Measurements from ENCODE around the gene SLF2.

SLF2 gene

DNA sequence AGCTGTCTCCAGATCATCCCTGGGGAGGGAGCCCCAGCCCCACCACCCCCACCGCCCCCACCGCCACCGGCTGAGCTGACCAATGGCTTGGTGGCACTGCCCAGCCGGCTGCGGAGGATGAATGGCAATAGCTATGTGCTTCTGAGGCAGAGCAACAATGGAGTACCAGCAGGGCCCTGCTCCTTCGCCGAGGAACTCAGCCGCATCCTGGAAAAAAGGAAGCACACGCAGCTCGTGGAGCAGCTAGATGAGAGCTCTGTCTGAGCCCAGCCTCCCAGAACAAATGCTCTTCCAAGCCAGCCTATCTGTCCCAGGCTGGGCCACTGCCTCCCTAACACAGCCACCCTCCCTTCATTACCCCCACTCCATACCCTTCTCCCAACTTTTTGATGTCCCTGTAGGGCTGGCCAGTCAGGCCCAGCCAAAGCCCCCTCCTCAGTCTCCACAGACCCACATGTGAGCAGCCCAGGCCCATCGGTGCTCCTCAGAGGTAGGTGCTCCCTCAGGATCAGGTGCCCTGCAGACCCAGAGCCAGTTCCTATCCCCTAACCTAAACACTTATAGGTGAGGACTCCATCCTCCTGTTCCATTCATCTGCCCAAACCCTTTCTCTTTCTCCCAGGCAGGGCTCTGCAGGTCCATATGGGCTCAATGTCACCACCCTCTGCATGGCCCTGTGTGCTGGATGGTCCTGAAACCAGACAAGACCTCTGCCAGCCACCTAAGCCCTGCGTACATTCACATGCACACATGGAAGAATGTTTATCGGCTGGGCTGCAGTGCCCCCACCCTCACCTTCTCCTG lies 71.3 kb downstream of the SLF2 start:
- DNase-seq: no peak

DNA sequence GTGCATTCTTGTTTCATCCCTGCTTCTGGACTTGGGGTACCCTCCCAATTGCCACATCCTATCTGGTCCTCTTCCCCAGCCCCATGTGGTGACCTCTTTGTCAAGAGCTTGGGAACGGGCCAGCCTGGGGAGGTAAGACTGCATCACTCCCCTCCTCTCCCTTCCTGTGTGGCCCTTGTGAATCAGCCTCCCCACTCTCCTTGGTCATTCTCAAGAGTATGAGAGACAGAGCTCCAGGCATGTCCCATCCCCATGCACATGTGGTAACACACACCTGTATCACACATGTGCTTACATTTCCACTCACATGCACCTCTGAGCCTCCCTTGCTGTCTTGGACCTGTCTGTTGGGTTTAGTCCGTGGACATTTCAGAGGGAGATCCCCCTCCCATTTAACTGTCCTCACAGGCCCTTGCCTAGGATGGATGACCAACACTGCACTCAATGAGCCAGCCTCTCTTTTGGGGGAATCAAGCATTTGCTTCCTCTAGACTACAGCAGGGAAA lies 72.0 kb downstream of the SLF2 start:
- no peak for DNase-seq

DNA sequence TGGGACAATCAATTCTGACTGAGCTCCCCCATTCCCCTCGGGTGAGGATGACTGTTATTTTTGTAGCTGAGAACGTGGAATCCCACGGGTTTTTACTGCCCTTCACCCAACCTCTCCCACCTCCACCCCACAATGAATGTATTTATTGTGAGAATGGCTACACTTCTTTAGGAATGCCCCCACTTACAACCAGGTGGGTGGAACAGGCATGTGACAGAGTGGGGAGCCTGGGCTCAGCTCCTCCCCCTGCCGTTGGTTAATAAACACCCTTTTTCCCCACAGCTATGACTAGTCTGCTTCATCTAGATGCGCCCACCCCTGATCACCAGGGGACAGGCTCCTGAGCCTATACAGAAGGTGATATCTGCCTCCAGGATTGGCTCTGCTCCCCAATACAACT lies 72.6 kb downstream of the SLF2 start:
- no peak for DNase-seq

DNA sequence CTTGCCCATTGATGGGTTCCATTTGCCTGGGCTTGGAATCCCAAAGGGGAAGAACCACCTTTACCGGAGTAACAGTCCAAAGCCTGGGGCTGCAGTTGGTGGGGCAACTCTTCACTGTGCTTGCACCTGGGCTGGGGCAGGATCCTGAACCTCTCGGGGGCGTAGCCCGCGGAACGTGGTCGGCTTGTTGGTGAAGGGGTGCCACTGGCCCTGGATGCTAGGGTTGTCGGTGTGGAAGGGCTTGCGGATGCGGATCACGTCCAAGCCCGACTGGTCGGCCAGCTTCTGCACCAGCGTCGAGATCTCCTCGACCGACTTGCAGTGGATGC lies 73.8 kb downstream of the SLF2 start:
- DNase-seq: no peak

DNA sequence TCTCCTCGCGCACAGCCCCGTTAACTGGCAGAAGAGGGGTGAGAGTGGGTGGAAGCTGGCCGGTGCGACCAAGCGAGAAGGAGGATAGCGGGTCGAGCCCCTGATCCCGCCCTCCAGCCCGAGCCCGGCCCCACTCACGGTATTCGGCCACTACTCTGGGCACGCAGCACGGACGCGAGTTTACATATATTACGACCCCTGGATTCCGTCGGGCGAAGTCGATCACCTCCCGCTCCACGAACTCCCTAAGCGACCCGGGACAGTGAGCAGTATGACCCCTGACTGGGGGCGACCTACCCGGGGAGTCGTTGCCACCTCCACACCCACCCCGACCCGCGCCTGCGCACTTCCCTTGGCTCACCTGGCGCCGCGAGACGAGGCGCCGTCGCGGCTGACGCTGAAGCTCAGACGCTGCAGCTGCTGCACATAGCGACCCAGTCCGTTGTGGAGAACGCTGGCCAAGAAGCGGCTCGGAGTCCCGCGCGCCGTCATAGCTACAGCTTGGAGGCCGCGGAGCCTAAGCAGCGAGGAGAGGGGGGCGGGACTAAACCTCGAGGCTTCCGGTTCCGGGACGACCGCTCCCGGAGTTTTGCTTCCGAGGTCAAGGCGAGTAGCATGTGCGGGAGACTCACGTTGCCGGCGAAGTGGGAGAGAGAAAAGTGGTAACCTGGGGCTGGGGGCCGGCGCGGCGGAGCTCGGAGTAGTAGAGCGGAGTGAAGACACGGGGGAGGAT lies 74.4 kb downstream of the SLF2 start, which contains the start of the genes MRPL43 and TWNK:
MRPL43 (minus strand) TSS at position 546 of the 733 bp plus-strand sequence; CDS start at position 492, 54 bp downstream.
TWNK (plus strand) TSS at position 592 of the 733 bp plus-strand sequence. CDS start 668 bp downstream, outside the sequence.
- no peak for DNase-seq

DNA sequence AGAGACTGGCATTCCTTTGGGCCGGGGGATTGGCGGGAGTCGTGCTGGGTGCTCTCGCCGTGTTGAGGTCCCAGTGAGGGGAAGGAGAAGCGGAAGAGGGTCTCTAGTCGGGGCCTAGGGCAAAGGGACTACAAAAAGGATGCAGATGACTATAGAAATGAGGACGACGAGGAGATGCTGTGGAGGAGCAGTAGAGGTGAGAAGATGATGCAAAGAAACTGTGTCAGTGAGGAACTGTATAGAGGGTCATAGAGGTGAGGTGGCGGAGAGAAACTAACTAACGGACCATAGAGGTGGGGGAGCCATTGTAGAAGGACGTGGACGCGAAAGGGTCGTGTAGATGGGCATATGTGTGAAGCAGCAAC lies 74.9 kb downstream of the SLF2 start:
- DNase-seq: no peak

DNA sequence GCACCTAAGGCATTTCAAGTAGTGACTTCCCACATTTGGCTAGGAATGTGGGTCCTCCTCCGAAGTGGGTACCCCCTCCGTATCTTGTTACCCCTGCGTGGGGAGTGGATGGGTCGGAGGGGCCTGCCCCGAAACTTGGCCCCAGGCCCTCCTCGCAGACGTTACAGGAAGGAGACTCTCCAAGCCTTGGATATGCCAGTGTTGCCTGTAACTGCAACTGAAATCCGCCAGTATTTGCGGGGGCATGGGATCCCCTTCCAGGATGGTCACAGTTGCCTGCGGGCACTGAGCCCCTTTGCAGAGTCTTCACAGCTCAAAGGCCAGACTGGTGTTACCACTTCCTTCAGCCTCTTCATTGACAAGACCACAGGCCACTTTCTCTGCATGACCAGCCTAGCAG lies 75.4 kb downstream of the SLF2 start:
- DNase-seq: no peak

DNA sequence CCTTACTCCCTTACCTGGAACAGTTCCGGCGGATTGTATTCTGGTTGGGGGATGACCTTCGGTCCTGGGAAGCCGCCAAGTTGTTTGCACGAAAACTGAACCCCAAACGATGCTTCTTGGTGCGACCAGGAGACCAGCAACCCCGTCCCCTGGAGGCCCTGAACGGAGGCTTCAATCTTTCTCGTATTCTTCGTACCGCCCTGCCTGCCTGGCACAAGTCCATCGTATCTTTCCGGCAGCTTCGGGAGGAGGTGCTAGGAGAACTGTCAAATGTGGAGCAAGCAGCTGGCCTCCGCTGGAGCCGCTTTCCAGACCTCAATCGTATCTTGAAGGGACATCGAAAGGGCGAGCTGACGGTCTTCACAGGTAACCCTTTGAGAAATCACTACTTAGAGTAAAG lies 76.3 kb downstream of the SLF2 start:
- no peak for DNase-seq

DNA sequence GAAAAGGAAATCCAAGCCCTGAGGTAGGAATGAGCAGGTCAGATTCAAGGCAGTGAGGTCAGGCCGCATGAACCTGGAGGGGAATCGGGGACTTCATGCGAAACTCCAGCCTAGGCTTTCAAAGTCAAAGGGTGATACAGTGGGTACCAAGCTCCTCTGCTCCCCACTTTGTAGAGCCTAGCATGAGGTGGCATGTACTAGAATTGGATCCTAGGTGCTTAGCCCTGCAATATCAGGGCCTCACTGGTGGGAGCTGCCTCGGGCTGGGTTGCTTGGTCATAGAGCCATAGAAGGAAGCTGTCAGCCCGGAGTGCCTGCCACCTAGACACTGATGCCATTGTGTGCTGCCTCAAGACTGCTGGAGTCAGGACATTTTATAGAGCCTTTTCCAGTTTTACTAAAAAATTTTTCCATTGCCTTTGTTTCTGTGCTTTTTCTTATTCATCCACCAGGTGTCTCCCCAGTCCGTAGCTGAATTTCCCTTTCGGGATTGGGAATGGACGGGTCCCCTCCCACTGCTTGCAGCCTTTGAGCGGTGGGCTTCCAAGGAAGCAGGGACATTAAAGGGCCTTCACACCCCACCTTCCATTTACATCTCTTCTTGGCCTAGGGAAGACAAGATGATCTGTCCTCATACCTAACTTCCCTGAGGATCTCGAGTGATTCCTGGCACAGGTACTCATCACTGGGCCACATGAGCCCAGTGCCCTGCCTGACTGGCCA lies 81.4 kb downstream of the SLF2 start:
- no peak for DNase-seq

DNA sequence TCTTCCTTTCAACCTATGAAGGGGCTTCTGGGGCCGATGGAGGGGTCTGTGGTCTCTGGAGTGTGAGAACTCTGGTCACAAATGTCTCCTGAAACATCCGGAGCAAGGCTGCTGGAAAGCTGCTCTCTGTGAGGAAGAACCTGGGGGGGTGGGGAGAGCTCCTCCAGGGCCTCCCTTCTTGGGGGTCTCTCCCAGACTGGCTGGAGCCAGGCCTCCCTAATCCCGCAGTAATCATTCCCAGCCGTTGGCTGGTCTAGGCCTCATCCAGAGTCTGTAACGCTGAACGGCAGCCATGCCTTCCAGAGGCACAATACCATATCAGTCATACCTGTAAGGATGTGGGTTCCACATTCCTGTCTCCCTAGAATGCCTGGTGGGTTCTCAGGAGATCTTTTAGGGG lies 82.4 kb downstream of the SLF2 start:
- DNase-seq: no peak

DNA sequence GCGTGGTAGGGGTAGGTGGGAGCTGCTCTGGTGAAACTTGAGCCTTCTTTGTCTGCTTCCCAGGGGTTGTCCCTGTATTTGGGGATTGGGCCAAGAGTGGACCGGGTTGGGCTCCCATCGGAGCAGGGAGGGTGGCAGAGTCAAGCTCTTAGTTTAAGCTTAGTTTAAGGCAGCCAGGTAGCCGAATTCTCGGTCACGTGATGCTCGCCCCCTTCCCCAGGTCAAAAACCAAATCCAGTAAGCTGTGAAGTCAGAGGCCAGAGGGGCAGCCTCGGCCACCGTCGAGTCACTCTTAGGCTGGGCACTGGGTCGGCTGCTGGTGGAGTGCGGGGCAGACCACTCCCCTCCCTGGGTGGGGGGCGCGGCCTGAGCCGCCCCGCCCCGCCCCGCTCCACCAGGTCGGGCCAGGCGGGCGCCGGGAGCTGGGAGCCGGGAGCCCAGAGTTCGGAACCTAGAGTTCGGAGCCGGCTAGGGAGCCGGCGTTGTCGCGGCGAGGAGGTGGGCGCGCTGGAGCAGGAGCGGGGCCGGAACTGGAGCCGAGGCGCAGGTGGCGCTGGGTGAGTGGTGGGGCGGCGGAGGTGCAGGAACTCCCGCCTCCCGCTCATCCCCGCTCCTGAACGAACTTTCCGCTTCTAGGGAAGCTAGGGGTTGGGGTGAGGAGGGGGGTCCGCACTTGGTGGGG lies 84.1 kb downstream of the SLF2 start:
- DNase-seq: no peak

DNA sequence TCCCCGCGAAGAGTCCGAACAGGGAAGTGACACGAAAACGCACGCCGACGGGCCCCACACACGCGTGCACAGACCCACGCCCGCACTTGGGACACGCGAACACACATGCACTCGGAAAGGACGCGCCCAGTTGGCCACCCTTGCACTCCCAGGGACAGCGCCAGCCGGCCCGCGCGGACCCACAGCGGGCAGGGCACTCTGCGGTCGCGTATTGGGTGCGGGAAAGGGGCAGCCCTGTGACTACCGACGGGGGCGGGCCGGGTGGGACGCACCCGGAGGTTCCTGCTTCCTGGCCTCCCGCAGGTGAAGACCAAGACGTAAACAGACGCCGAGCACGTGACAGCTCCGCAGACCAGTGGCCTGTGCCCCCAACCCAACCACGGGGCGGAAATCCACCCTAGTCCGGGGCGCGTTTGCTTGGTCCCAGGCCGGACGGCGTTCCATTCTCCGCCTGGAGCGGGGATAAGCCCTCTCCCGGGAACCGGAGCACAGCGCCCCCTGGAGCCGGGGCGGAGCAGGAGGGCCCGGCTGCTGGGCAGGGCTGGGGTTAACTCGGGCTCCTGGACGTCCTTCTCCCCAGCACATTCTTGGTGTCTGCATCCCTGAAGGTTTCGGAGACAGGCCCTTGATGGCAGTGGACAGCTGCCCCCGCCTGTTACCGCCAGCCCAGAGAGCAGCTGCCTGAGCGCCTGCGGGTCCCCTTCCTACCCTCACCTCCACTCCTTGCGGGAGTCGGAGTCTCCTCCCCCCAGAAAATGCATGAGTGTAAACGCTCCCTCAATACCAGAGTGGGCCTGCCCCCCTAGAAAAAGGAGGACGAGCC lies 84.8 kb downstream of the SLF2 start:
- DNase-seq: no peak

DNA sequence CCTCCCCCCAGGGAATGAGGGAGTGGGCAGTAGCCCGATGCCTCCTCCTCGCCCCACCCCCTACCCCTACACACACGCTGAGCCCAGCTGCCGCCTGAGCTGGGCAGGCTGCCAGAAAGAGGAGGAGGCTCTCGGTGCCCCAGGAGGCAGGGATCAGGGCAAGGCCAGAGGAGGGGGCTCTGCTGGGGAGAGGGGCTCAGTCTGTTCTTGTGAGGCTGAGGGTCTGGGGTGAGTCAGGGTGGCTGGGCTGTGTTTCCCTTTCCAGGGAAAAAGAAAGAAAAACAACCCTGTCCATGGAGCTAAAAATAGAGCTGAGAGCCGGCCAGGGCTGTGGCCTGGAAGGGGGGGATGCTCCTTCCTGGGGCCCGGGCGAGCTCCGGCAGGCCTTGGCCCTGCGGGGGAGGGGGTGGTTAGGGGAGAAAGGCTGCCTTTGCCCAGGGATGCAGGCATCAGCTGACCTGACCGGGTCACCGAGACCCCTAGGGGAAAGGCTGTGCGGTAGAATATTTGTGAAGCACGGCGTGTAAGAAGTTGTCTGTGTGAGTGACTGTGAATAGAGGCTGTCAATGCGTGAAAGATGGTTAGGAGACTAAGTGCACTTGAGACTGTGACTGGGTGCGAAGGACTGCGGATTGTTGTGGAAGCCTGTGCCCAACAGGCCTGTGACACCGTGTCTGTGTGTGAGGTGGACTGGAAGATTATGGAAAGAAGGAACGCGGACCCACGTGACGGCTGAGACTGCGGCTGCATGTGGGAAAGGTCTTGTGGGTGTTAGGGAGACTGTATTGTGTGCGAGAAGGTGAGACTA lies 85.6 kb downstream of the SLF2 start:
- DNase-seq: no peak

DNA sequence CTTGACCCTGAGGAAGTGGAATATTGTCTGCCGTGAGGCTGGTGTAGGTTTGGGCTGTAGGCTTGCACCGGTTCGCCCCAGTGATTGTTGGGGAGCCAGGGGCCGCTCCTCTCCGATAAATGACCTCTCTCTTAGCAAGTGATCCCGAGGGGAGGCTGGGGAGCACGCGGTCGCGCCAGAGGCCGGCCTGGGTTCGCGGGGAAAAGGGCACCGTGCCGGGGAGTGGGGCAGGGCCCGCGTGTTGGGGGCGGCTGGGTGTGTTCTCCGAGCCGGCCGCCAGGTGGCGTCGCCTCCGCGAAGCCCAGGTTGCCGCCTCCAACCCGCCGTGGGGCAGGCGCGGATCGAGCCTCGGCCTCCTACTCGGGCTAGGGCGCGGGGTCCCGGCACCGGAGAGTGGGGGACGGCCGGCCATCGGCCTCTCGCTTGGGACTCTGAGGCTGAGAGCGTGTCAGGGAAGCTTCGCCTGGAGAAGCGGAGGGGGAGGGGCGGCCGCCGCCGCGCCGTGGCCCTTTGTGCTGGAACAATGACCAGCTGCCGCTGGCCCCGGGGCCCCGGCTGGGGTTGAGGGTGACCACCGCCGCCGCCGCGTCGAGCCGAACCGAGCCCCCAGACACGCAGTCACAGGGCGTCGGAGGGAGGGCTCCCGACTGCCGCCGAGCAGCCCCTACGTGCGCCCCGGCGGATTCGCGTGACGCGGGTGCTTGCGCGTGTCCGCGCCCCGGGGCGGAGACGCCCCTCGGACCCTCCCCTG lies 86.4 kb downstream of the SLF2 start:
- no peak for DNase-seq

DNA sequence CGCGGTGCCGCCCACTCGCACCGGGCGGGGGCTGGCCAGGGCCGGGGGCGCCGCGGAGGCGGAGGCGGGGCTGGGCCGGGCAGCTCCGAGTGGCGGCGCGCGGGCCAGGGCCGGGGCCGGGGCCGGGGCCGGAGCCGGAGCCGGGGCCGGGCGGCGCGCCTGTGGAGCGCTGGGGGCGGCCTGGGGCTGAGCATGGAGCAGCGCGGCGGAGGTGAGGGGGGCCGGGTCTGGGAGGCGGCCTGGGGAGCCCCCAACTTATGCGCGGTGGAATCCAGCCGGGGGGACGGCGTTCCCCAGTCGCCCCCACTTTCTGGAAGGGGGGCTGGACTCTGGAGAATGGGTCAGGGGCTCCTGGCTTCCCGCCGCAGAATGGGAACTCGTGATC lies 87.0 kb downstream of the SLF2 start, which contains the start of gene LZTS2:
LZTS2 (plus strand) TSS at position 67 of the 385 bp plus-strand sequence. CDS start 2,731 bp downstream, outside the sequence.
- no peak for DNase-seq

DNA sequence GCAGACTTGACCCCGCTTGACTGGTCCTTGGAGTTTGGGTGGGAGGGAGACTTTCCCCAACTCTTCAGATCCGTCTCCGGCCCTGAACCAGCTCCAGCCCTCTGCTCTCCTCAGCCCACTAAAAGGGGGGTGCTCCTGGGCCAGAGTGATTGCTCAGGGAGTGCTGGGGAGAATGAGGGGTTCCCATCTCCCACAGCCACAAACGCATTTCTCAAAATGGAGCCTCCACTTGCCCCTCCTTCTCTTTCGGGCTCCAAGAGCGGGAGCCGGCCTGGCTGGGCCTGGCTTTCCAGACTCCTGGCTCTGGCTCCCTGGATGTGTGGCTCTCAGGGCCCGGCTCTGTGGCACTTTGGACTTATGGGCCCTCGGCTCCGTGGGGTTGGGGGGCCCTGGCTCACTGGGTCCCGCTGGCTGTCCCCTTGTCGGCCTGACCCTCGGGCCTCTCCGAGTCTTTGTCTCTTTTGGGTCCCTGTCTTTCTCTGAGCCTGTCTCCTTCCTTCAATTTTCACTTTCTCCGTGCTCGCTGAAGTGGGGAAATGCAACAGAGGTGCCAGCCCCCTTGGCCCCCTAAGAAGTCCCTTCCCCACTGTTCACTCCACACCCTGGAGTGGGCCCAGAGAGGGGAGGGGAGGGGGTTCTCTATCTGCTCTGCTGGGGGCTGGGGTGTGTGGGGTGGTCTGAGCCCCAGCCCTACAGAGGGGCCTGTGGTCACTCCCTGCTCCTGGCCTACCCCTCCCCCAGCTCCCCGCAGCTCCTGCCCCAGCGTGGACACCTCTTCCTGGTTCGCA lies 87.6 kb downstream of the SLF2 start:
- no peak for DNase-seq

DNA sequence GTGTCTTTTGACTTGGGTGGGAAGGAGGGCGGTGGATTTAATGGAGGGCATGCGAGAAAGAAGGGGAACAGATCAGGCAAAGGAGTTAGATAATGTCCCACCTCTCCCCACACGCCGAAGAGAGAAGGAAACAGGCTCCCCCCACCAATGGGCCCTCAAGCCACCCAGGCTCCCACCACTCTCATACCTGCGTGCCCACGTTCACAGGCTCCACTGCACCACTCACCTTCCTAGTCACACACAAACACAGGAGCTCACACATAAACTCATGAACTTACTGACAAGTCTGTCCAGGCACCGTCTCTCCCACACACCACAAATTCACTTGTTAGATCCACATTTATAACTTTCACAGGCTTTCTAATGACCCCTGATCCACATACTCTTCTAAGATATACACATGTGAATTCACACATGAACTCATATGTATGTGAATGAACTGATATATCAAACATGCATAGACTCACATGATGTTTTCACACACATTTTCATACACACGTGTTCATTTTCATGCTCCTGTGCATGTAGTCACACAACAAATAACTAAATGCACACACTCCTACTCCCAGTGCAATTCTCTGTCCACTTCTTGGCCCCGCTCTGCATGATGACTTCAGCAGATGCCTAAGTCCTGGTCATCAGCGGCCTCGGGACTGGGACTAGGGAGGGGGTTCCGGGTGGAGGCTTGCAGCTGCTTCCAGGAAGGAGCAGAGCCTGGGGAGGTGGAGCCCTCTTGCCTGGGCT lies 88.3 kb downstream of the SLF2 start:
- no peak for DNase-seq

DNA sequence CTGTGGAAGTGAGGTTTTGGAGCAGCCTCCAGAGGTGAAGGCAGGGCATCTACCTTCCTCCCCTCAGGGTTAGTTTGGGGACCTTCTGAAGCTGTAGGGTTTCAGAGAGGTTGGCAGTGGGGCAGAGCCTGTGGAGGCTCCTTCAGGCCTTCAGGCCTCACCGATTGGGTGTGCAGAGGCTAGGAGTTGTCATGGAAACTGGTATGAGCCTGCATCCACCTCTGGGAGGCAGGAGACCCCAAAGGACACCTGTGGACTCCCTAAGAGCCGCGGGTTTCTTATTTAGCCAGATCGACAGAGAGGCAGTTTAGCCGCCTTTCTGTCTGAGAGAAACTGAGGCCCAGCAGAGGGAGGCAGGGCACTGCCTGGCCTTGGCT lies 88.9 kb downstream of the SLF2 start:
- DNase-seq: no peak

DNA sequence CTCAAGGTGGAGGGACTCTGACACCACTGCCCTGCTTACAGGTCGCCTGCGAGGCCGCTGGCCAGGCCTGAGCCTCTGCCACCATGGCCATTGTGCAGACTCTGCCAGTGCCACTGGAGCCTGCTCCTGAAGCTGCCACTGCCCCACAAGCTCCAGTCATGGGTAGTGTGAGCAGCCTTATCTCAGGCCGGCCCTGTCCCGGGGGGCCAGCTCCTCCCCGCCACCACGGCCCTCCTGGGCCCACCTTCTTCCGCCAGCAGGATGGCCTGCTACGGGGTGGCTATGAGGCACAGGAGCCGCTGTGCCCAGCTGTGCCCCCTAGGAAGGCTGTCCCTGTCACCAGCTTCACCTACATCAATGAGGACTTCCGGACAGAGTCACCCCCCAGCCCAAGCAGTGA lies 89.7 kb downstream of the SLF2 start:
- DNase-seq: no peak
